Measurements from ENCODE around the gene BACE2.
A peak's percentile ranks its signal among the peaks of the same experiment; 100 is the strongest.

Gene BACE2

GRCh38 chr21:41133874-41134522 lies 34.0 kb upstream of the BACE2 start:
- TF ChIP-seq CTCF (conservative IDR thresholded peaks at IDR 0.05): peak; percentile 83
- no peak for TF ChIP-seq ZFX (IDR thresholded peaks at IDR 0.05)
- no peak overlapping the region for H3K27ac ChIP-seq

GRCh38 chr21:41135746-41136145 lies 32.2 kb upstream of the BACE2 start:
- TF ChIP-seq ZFX (IDR thresholded peaks at IDR 0.05) (no peak), CTCF (conservative IDR thresholded peaks at IDR 0.05) (no peak)
- H3K27ac ChIP-seq: no peak overlapping the region

- no peak for TF ChIP-seq ZFX (IDR thresholded peaks at IDR 0.05)
- TF ChIP-seq CTCF (conservative IDR thresholded peaks at IDR 0.05): no peak
- no peak overlapping the region for H3K27ac ChIP-seq
These were observed 31.7 kb upstream of the BACE2 start for GRCh38 chr21:41136286-41136685.

- TF ChIP-seq CTCF (conservative IDR thresholded peaks at IDR 0.05): no peak
- no peak overlapping the region for H3K27ac ChIP-seq
These were observed 30.6 kb upstream of the BACE2 start for GRCh38 chr21:41137401-41137800.

- TF ChIP-seq ZFX (IDR thresholded peaks at IDR 0.05) (no peak), CTCF (conservative IDR thresholded peaks at IDR 0.05) (no peak)
- H3K27ac ChIP-seq: no peak overlapping the region
These were observed 30.1 kb upstream of the BACE2 start for GRCh38 chr21:41137889-41138288.

GRCh38 chr21:41138711-41139110 lies 29.2 kb upstream of the BACE2 start:
- no peak for TF ChIP-seq CTCF (conservative IDR thresholded peaks at IDR 0.05)
- no peak for TF ChIP-seq ZFX (IDR thresholded peaks at IDR 0.05)
- no peak overlapping the region for H3K27ac ChIP-seq

GRCh38 chr21:41139275-41139674 lies 28.7 kb upstream of the BACE2 start:
- TF ChIP-seq ZFX (IDR thresholded peaks at IDR 0.05) (no peak), CTCF (conservative IDR thresholded peaks at IDR 0.05) (no peak)
- H3K27ac ChIP-seq: no peak overlapping the region
